PC-9 (cell line): ENCODE data around the gene RASGEF1B. TPM values are rescaled to one million over a fixed set of nuclear protein-coding genes. Genes with fewer than 3 reads are reported as not detected.

ENCODE experiments used
- BruUV-seq: library from RNA; stranded (reverse); fragments of 400-500 nt; replicated peaks from 2 replicates; lab custom pipeline; 2021; lab: Mats Ljungman, UMichigan
- CTCF ChIA-PET: fragments of 300-600 bp; sonication (Branson Sonifier 250); formaldehyde crosslinking; loops from one replicate; lab custom pipeline; 2022; ENCODE audit warnings: antibody characterized with exemption; lab: Charles Lee
- POLR2A ChIA-PET: fragments of 300-600 bp; sonication (Branson Sonifier 250); formaldehyde crosslinking; loops from one replicate; lab custom pipeline; 2022; ENCODE audit warnings: antibody characterized with exemption; ENCODE audit not compliant: unreplicated experiment; lab: Charles Lee
- DNase-seq, 2 experiments: peaks; one replicate each; pipeline versions ENCODE4 v3.0.0 to v3.0.0-alpha.2; 2015 to 2022; ENCODE audit warnings: mixed read lengths in 1 of 2
- H2AFZ ChIP-seq: fragments of 200-600 bp; sonication (generic); 2 replicates; pipeline ENCODE4 v1.8.1; 2017; ENCODE audit warnings: antibody characterized with exemption
- H3F3A ChIP-seq: fragments of 200-600 bp; sonication (generic); 2 replicates; pipeline ENCODE4 v1.8.1; 2017; ENCODE audit warnings: antibody characterized with exemption, mild to moderate bottlenecking, low read depth; ENCODE audit not compliant: insufficient read depth
- H3K27ac ChIP-seq: fragments of 200-600 bp; sonication (generic); 2 replicates; pipeline ENCODE4 v1.6.1; 2016; ENCODE audit warnings: mixed run types
- H3K27me3 ChIP-seq: fragments of 200-600 bp; sonication (generic); 2 replicates; pipeline ENCODE4 v1.6.1; 2016; ENCODE audit warnings: low read depth, mixed run types; ENCODE audit not compliant: insufficient read depth
- H3K36me3 ChIP-seq: fragments of 200-600 bp; sonication (generic); 2 replicates; pipeline ENCODE4 v1.6.1; 2016; ENCODE audit warnings: low read depth, mixed run types
- H3K4me1 ChIP-seq: fragments of 200-600 bp; sonication (generic); replicated peaks from 2 replicates; pipeline ENCODE4 v1.6.1; 2016; ENCODE audit warnings: mixed run types; ENCODE audit not compliant: insufficient read depth
- H3K4me2 ChIP-seq: fragments of 200-600 bp; sonication (generic); 2 replicates; pipeline ENCODE4 v1.6.1; 2017; ENCODE audit warnings: mixed run types
- H3K4me3 ChIP-seq: fragments of 200-600 bp; sonication (generic); 2 replicates; pipeline ENCODE4 v1.6.1; 2016; ENCODE audit warnings: mixed run types
- H3K79me2 ChIP-seq: fragments of 200-600 bp; sonication (generic); 2 replicates; pipeline ENCODE4 v1.6.1; 2017; ENCODE audit warnings: low read depth, mixed run types
- H3K9me2 ChIP-seq: fragments of 200-600 bp; sonication (generic); 2 replicates; pipeline ENCODE4 v1.8.1; 2017; ENCODE audit warnings: mild to moderate bottlenecking; ENCODE audit not compliant: insufficient read depth
- H3K9me3 ChIP-seq: fragments of 200-600 bp; sonication (generic); 2 replicates; pipeline ENCODE4 v1.8.1; 2016; ENCODE audit warnings: low read depth; ENCODE audit not compliant: insufficient read depth
- H4K20me1 ChIP-seq: fragments of 200-600 bp; sonication (generic); 2 replicates; pipeline ENCODE4 v1.8.1; 2017; ENCODE audit not compliant: insufficient read depth
- EZH2 ChIP-seq: fragments of 200-600 bp; sonication (generic); IDR thresholded peaks from 2 replicates; pipeline ENCODE4 v1.8.0; 2017; ENCODE audit warnings: antibody characterized with exemption, low read depth
- intact Hi-C: fragments of 100-400 bp; cut with micrococcal nuclease; formaldehyde crosslinking; loops from one replicate; pipeline ENCODE4 v1.10.0; 2022; ENCODE audit not compliant: unreplicated experiment
- total RNA-seq: library from RNA; stranded (reverse); gene quantifications from 2 replicates; pipeline ENCODE4 v1.2.3, GENCODE V29; 2021
- TF ChIP-seq, protein P1 (sequence below): fragments of 200-600 bp; sonication (generic); conservative IDR thresholded peaks from 2 replicates; pipeline ENCODE4 v1.6.1; 2017; ENCODE audit warnings: mixed run types, antibody characterized with exemption, mild to moderate bottlenecking, moderate library complexity

The RASGEF1B gene
- total RNA-seq, 1 experiment from 2014 or later: 1.0 TPM

GRCh38 chr4:81457345-81457744 is 14.4 kb downstream of the RASGEF1B start:
- Histone ChIP-seq H3K4me2 (no peak overlapping the region), H3K27me3 (no peaks in the 10 kb centered on the region), H3F3A (no peaks in the 10 kb centered on the region), H3K9me2 (no peaks in the 10 kb centered on the region), H3K4me1 (no peaks in the 10 kb centered on the region), H3K79me2 (no peaks in the 10 kb centered on the region), H3K36me3 (no peaks in the 10 kb centered on the region), H3K9me3 (no peaks in the 10 kb centered on the region), H3K27ac (no peak overlapping the region), H3K4me3 (no peak overlapping the region), H4K20me1 (no peaks in the 10 kb centered on the region), H2AFZ (no peak overlapping the region)
- no peak for DNase-seq
- intact Hi-C loops: no loop called here
- TF ChIP-seq, protein P1, sequence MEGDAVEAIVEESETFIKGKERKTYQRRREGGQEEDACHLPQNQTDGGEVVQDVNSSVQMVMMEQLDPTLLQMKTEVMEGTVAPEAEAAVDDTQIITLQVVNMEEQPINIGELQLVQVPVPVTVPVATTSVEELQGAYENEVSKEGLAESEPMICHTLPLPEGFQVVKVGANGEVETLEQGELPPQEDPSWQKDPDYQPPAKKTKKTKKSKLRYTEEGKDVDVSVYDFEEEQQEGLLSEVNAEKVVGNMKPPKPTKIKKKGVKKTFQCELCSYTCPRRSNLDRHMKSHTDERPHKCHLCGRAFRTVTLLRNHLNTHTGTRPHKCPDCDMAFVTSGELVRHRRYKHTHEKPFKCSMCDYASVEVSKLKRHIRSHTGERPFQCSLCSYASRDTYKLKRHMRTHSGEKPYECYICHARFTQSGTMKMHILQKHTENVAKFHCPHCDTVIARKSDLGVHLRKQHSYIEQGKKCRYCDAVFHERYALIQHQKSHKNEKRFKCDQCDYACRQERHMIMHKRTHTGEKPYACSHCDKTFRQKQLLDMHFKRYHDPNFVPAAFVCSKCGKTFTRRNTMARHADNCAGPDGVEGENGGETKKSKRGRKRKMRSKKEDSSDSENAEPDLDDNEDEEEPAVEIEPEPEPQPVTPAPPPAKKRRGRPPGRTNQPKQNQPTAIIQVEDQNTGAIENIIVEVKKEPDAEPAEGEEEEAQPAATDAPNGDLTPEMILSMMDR: no peak
- TF ChIP-seq EZH2: no peak
- ChIA-PET POLR2A (no interaction called here), CTCF (no interaction called here)
- no TSS peak for BruUV-seq

- ChIA-PET POLR2A (no interaction called here), CTCF (no interaction called here)
- H3K27me3 ChIP-seq: no peaks in the 10 kb centered on the region
- H3K79me2 ChIP-seq: no peaks in the 10 kb centered on the region
- H3K4me3 ChIP-seq: no peak overlapping the region
- no TSS peak for BruUV-seq
- no peak overlapping the region for H3K27ac ChIP-seq
- no peaks in the 10 kb centered on the region for H3K4me1 ChIP-seq
- H3K36me3 ChIP-seq: no peaks in the 10 kb centered on the region
- no peak for TF ChIP-seq EZH2
- TF ChIP-seq, protein P1: no peak
- H3K4me2 ChIP-seq: no peak overlapping the region
- no peaks in the 10 kb centered on the region for H4K20me1 ChIP-seq
- H3K9me3 ChIP-seq: no peaks in the 10 kb centered on the region
- DNase-seq: no peak
- no peaks in the 10 kb centered on the region for H3F3A ChIP-seq
- no peaks in the 10 kb centered on the region for H3K9me2 ChIP-seq
- H2AFZ ChIP-seq: no peak overlapping the region
- intact Hi-C loops: no loop called here
Observed at GRCh38 chr4:81455897-81456296, 15.8 kb downstream of the RASGEF1B start.

DNA sequence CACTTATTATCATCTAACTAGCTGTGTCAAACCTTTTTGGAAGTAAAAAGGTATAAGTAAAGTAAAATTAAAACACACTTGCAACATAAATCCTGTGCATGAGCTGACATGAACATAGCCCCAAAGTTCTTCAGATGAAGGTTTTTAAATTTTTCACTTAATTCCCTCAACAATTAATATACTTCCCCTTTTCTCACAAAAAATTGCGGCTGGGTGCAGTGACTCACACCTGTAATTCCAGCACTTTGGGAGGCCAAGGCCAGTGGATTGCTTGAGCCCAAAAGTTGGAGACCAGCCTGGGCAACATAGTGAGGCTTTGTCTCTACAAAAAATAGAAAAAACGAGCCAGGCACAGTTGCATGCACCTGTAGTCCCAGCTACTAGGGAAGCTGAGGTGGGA is 16.8 kb downstream of the RASGEF1B start:
- TF ChIP-seq, protein P1: no peak
- no peaks in the 10 kb centered on the region for H3K4me1 ChIP-seq
- no peak for DNase-seq
- H3K36me3 ChIP-seq: no peaks in the 10 kb centered on the region
- H3K4me3 ChIP-seq: no peak overlapping the region
- H3F3A ChIP-seq: no peaks in the 10 kb centered on the region
- no peaks in the 10 kb centered on the region for H3K9me3 ChIP-seq
- no peaks in the 10 kb centered on the region for H3K9me2 ChIP-seq
- BruUV-seq: no TSS peak
- H2AFZ ChIP-seq: no peak overlapping the region
- H4K20me1 ChIP-seq: no peaks in the 10 kb centered on the region
- intact Hi-C loops: no loop called here
- H3K4me2 ChIP-seq: no peak overlapping the region
- ChIA-PET POLR2A (no interaction called here), CTCF (no interaction called here)
- no peaks in the 10 kb centered on the region for H3K27me3 ChIP-seq
- H3K79me2 ChIP-seq: no peaks in the 10 kb centered on the region
- no peak overlapping the region for H3K27ac ChIP-seq
